NCI-H146 (cell line): ENCODE results near the gene IGSF8.
"Not testable (repeated sequence)": the region's sequence is repeated elsewhere in the genome, so short reads cannot be mapped to it uniquely, and the experiment has no call there.

ENCODE experiments used
- DNase-seq: peaks from one replicate; lab custom pipeline; 2025; lab: John Stamatoyannopoulos, UW

The IGSF8 gene

GRCh38 chr1:160127381-160127780, 29.0 kb upstream of the IGSF8 start:
- DNase-seq: no peak

- not testable (repeated sequence) for DNase-seq
Measured at GRCh38 chr1:160126342-160126741, 27.9 kb upstream of the IGSF8 start.

- DNase-seq: no peak
Measured at GRCh38 chr1:160125746-160126145, 27.3 kb upstream of the IGSF8 start.

GRCh38 chr1:160124705-160125478, 26.5 kb upstream of the IGSF8 start:
- no peak for DNase-seq

GRCh38 chr1:160123726-160124125, 25.3 kb upstream of the IGSF8 start:
- DNase-seq: no peak

- DNase-seq: no peak
Measured at GRCh38 chr1:160122978-160123495, 24.6 kb upstream of the IGSF8 start.

GRCh38 chr1:160121388-160121787, 23.0 kb upstream of the IGSF8 start:
- DNase-seq: no peak

GRCh38 chr1:160120797-160121196, 22.4 kb upstream of the IGSF8 start:
- DNase-seq: no peak

- no peak for DNase-seq
Measured at GRCh38 chr1:160118928-160119327, 20.5 kb upstream of the IGSF8 start.

GRCh38 chr1:160117709-160118183, 19.3 kb upstream of the IGSF8 start:
- DNase-seq: no peak

GRCh38 chr1:160117300-160117699, 18.9 kb upstream of the IGSF8 start:
- no peak for DNase-seq

GRCh38 chr1:160116283-160117147, 18.1 kb upstream of the IGSF8 start:
- no peak for DNase-seq

GRCh38 chr1:160115545-160116282, 17.3 kb upstream of the IGSF8 start, which contains the start of gene ATP1A2:
ATP1A2 (plus strand) TSS chr1:160115759; CDS start chr1:160115862, 103 bp downstream.
- DNase-seq: no peak

- DNase-seq: no peak
Measured at GRCh38 chr1:160114085-160114484, 15.7 kb upstream of the IGSF8 start.

- DNase-seq: no peak
Measured at GRCh38 chr1:160113407-160113806, 15.0 kb upstream of the IGSF8 start.

GRCh38 chr1:160112357-160112756, 13.9 kb upstream of the IGSF8 start:
- no peak for DNase-seq

GRCh38 chr1:160111462-160111861, 13.0 kb upstream of the IGSF8 start:
- DNase-seq: not testable (repeated sequence)

- no peak for DNase-seq
Measured at GRCh38 chr1:160109686-160110085, 11.3 kb upstream of the IGSF8 start.

- DNase-seq: peak; percentile 7
Measured at GRCh38 chr1:160108888-160109662, 10.7 kb upstream of the IGSF8 start.

GRCh38 chr1:160107512-160107911, 9.1 kb upstream of the IGSF8 start:
- no peak for DNase-seq

- no peak for DNase-seq
Measured at GRCh38 chr1:160105155-160105554, 6.7 kb upstream of the IGSF8 start.
